ENCODE data around the gene PCGF5.

DNA sequence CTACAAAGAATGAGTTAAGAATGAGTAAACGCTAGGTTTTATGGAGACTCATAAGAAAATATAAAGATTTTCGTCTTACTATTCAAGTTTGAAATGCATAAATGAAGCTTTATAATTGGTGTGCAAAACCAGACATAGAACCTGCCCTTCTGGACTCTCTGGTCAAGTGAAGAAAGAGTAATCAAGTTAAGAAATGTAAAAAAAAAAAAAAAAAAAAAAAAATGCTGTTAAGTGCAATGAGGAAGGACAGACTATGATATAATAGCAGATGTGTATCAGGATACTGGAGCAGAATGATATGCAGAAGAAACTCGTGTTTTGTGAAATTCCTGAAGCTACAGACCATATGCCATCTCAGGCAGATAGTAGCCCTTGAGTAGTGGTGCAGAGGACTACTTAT is 5.6 kb downstream of the PCGF5 start:
- TF ChIP-seq, protein P1, sequence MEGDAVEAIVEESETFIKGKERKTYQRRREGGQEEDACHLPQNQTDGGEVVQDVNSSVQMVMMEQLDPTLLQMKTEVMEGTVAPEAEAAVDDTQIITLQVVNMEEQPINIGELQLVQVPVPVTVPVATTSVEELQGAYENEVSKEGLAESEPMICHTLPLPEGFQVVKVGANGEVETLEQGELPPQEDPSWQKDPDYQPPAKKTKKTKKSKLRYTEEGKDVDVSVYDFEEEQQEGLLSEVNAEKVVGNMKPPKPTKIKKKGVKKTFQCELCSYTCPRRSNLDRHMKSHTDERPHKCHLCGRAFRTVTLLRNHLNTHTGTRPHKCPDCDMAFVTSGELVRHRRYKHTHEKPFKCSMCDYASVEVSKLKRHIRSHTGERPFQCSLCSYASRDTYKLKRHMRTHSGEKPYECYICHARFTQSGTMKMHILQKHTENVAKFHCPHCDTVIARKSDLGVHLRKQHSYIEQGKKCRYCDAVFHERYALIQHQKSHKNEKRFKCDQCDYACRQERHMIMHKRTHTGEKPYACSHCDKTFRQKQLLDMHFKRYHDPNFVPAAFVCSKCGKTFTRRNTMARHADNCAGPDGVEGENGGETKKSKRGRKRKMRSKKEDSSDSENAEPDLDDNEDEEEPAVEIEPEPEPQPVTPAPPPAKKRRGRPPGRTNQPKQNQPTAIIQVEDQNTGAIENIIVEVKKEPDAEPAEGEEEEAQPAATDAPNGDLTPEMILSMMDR (IDR thresholded peaks at IDR 0.05), result no peak
- TF ChIP-seq, protein P2, sequence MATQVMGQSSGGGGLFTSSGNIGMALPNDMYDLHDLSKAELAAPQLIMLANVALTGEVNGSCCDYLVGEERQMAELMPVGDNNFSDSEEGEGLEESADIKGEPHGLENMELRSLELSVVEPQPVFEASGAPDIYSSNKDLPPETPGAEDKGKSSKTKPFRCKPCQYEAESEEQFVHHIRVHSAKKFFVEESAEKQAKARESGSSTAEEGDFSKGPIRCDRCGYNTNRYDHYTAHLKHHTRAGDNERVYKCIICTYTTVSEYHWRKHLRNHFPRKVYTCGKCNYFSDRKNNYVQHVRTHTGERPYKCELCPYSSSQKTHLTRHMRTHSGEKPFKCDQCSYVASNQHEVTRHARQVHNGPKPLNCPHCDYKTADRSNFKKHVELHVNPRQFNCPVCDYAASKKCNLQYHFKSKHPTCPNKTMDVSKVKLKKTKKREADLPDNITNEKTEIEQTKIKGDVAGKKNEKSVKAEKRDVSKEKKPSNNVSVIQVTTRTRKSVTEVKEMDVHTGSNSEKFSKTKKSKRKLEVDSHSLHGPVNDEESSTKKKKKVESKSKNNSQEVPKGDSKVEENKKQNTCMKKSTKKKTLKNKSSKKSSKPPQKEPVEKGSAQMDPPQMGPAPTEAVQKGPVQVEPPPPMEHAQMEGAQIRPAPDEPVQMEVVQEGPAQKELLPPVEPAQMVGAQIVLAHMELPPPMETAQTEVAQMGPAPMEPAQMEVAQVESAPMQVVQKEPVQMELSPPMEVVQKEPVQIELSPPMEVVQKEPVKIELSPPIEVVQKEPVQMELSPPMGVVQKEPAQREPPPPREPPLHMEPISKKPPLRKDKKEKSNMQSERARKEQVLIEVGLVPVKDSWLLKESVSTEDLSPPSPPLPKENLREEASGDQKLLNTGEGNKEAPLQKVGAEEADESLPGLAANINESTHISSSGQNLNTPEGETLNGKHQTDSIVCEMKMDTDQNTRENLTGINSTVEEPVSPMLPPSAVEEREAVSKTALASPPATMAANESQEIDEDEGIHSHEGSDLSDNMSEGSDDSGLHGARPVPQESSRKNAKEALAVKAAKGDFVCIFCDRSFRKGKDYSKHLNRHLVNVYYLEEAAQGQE (IDR thresholded peaks at IDR 0.05; ENCODE audit: low read depth, low read length), result no peak
- TF ChIP-seq, protein P3, sequence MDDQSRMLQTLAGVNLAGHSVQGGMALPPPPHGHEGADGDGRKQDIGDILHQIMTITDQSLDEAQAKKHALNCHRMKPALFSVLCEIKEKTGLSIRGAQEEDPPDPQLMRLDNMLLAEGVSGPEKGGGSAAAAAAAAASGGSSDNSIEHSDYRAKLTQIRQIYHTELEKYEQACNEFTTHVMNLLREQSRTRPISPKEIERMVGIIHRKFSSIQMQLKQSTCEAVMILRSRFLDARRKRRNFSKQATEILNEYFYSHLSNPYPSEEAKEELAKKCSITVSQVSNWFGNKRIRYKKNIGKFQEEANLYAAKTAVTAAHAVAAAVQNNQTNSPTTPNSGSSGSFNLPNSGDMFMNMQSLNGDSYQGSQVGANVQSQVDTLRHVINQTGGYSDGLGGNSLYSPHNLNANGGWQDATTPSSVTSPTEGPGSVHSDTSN (IDR thresholded peaks at IDR 0.05), result no peak
- no peak for TF ChIP-seq EZH2phosphoT487 (IDR thresholded peaks at IDR 0.05; ENCODE audit: borderline replicate concordance, low read depth)
- TF ChIP-seq, protein P4, sequence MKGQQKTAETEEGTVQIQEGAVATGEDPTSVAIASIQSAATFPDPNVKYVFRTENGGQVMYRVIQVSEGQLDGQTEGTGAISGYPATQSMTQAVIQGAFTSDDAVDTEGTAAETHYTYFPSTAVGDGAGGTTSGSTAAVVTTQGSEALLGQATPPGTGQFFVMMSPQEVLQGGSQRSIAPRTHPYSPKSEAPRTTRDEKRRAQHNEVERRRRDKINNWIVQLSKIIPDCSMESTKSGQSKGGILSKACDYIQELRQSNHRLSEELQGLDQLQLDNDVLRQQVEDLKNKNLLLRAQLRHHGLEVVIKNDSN (IDR thresholded peaks at IDR 0.05; ENCODE audit: borderline replicate concordance, low read depth), result no peak
- no peak for TF ChIP-seq MXI1 (IDR thresholded peaks at IDR 0.05; ENCODE audit: low read depth, low read length)
- TF ChIP-seq JUND (IDR thresholded peaks at IDR 0.05), result no peak
- TF ChIP-seq YY1 (IDR thresholded peaks at IDR 0.05; ENCODE audit: low read depth), result no peak
- TF ChIP-seq, protein P5, sequence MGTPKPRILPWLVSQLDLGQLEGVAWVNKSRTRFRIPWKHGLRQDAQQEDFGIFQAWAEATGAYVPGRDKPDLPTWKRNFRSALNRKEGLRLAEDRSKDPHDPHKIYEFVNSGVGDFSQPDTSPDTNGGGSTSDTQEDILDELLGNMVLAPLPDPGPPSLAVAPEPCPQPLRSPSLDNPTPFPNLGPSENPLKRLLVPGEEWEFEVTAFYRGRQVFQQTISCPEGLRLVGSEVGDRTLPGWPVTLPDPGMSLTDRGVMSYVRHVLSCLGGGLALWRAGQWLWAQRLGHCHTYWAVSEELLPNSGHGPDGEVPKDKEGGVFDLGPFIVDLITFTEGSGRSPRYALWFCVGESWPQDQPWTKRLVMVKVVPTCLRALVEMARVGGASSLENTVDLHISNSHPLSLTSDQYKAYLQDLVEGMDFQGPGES (IDR thresholded peaks at IDR 0.05; ENCODE audit: low read depth, low read length), result no peak
- no peak for TF ChIP-seq FOXM1 (IDR thresholded peaks at IDR 0.05; ENCODE audit: low read depth)
- no peak for TF ChIP-seq GABPA (IDR thresholded peaks at IDR 0.05; ENCODE audit: low read depth)
